Activated naive CD8-positive, alpha-beta T cell treated with anti-CD3 and anti-CD28 coated beads, Interleukin-2, amount 10 ng/mL, durations not matched to agents 7 days and 5 days (primary cell): Measurements from ENCODE around the gene TCEA2. TPM values are rescaled to one million over a fixed set of nuclear protein-coding genes. Genes with fewer than 3 reads are reported as not detected.
A peak's percentile ranks its signal among the peaks of the same experiment; 100 is the strongest.

ENCODE experiments used
- ATAC-seq: fragments of 150-1000 bp; cut with Tn5 transposase; one replicate; pipeline ENCODE4 v1.10.0; 2021; ENCODE audit warnings: low read depth, moderate library complexity
- POLR2A ChIA-PET: fragments of 350-600 bp; sonication (Branson Sonifier 250); formaldehyde crosslinking; loops from one replicate; lab custom pipeline; 2021; ENCODE audit warnings: antibody characterized with exemption; lab: Charles Lee
- DNase-seq: peaks from one replicate; pipeline ENCODE4 v3.0.0; 2021
- H3K27ac Mint-ChIP-seq: one replicate; pipeline ENCODE4 v1.8.0; 2022; ENCODE audit warnings: mild to moderate bottlenecking, mixed read lengths
- H3K27me3 Mint-ChIP-seq: one replicate; pipeline ENCODE4 v1.8.0; 2022; ENCODE audit warnings: mild to moderate bottlenecking, moderate library complexity, mixed read lengths
- H3K36me3 Mint-ChIP-seq: one replicate; pipeline ENCODE4 v1.8.0; 2021; ENCODE audit warnings: mild to moderate bottlenecking, mixed read lengths
- H3K4me1 Mint-ChIP-seq: one replicate; pipeline ENCODE4 v1.8.0; 2021; ENCODE audit warnings: mixed read lengths
- H3K4me3 Mint-ChIP-seq: one replicate; pipeline ENCODE4 v1.8.0; 2022; ENCODE audit warnings: mild to moderate bottlenecking, moderate library complexity, mixed read lengths
- H3K9me3 Mint-ChIP-seq: one replicate; pipeline ENCODE4 v1.8.0; 2021; ENCODE audit warnings: mixed read lengths
- total RNA-seq, 2 experiments: library from RNA; stranded (reverse); gene quantifications; one replicate each; pipeline ENCODE4 v1.2.3, GENCODE V29; 2021

TCEA2 gene
- total RNA-seq, 2 experiments from 2014 or later = 65.3 to 74.9 TPM

DNA sequence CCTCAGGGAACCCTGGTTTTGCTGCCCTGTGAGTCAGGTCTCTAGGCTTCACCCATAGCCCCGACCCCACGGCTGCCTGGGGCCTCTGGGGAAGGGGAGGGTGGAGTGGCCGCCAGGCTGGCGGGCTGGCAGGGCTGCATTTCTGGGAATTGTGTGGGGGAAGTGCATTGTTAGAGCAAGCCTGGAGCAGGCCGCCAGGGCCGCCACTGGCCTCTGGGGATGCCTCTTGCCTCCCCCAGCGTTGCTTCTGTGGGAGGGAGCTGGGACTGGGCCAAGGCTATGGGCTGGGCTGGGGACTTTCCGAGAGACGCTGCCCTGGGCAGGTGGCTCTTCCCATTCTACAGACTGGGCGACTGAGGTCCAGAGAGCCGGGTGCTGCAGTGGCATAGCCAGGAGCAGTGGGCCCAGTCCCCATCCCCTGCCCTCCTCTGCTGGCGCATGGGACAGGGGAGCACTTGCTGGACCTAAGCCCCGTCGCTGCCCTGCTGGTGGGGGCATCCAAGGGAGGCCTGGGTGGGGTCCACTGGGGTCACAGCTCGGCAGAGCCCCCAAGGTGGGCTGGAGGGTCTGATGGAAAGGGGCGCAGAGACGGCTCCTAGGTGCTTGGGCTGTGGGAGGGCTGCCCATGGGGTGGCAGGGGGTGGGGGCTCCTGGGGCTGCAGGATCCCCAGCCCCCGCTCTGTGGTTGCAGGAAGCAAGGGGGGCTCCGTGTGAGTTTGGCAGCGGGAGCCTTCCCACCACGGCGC is 6.9 kb upstream of the TCEA2 start:
- Mint-ChIP-seq H3K36me3 (no peaks in the 10 kb centered on the region), H3K9me3 (no peaks in the 10 kb centered on the region), H3K27me3 (peaks cover 5% of the 10 kb centered on the region), H3K4me1 (peaks cover 12% of the 10 kb centered on the region), H3K4me3 (no peak overlapping the region), H3K27ac (no peak overlapping the region)
- DNase-seq = no peak
- POLR2A ChIA-PET = interaction anchor here (1.2 to 2.8 kb wide), 4 partner anchors 15 to 76 kb away, joined by 3 to 16 read pairs (median 10); partner anchors contain the start of genes PRPF6, RGS19 and SAMD10
- ATAC-seq = no peak

DNA sequence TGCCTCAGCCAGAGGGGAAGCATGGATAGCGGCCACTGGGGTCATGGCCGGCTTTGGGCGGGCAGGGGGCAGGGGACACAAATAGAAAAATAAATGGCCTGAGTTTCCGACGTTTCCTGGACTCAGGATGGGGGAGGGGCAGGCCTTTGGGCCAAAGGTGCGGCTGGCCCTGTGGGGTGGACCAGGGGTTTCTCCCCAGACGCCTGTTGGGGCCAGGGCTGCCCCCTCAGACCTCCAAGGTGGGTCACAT is 6.4 kb upstream of the TCEA2 start:
- POLR2A ChIA-PET = interaction anchor here (2.0 to 2.8 kb wide), 3 partner anchors 16 to 76 kb away, joined by 8 to 16 read pairs (median 12); partner anchors contain the start of genes PRPF6 and SAMD10
- Mint-ChIP-seq H3K4me3 (no peak overlapping the region), H3K27ac (peak overlapping the region; percentile 90), H3K4me1 (peaks cover 12% of the 10 kb centered on the region), H3K27me3 (peaks cover 5% of the 10 kb centered on the region), H3K36me3 (no peaks in the 10 kb centered on the region), H3K9me3 (no peaks in the 10 kb centered on the region)
- ATAC-seq = no peak
- DNase-seq = no peak

DNA sequence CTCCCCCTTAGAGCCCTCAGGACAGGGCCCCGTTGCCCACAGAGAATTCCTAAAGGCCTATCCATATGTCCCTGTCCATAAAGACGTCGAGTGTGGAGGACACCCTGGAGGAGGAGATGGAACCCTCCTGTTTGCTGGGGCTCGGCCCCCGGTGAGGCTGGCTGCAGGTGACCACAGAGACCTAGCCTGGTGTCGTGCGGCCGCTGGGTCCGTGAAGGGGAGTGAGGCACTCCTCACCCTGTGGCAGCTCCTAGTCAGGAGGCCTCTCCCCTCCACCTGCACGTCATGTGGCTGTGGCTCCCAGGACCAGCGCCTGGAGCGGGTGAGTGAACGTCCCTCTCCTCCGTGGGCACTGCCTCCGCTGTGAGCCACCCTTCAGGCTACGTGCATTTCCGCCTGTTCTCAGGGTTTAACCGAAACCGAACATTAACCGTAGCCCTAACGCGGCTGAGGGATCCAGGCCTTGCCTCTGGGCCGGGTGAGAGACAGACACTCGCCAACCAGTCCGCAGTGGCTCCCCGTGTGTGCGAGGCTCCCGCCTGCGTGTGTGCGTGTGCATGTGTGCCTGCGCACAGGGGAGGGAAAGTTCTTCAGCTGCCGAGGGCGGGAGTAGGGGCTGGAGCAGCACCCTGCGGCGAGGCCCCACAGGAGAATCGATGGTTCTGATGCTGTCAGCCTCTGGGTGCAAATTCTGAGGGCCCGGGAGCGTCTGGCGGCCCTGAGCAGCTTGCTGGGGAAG is 5.9 kb upstream of the TCEA2 start:
- Mint-ChIP-seq H3K27ac (peak overlapping the region; percentile 90), H3K9me3 (no peaks in the 10 kb centered on the region)
- POLR2A ChIA-PET = interaction anchor here (0.8 to 2.8 kb wide), 6 partner anchors 15 to 77 kb away, joined by 3 to 16 read pairs (median 6); partner anchors contain the start of genes OPRL1, PRPF6, RGS19 and SAMD10

DNA sequence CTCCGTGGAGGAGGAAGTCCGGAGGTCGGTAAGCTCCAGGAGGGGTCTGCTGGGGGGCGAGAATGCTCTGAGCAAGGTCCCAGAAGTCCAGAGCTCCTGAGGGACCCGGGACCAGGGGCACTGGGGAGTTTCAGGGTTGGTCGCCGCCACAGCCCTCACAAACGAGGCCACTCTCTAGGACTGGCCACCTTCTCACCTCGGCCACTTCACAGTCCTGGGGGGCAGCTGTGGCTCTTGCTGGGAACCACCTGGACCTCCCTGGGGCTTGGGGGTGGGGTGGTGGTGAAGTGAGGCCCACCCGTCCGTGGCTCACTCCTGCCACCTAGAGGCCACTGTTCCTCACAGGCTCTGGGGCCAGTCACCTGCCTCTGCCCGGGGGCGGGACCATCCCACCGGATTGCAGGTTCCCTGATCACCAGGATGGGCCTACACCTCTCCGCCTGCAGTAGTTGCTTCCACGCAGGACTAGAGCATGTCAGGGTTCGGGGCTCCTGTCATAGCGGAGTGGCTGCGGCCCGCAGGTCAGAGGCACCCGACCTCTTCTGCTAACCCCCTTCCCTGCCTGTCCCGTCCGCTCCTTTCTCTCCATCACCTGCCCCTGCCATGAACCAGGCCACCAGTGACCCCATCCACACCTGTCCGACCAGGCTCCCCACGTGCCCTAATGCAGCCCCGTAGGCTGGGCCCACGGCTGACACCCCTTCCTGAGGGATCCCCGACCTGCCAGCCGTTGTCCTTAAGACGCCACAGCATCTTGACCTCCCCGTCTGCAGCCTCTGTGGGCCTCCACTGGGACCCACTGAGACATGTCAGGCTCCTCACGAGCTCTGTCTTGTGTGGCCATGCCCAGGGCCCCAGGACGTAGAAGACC is 5.1 kb upstream of the TCEA2 start:
- H3K27me3 Mint-ChIP-seq = peaks cover 3% of the 10 kb centered on the region
- ATAC-seq = peak; percentile 75
- peak; percentile 89 for DNase-seq
- POLR2A ChIA-PET = interaction anchor here (0.8 to 2.8 kb wide), 6 partner anchors 16 to 77 kb away, joined by 3 to 16 read pairs (median 6); partner anchors contain the start of genes OPRL1, PRPF6, RGS19 and SAMD10
- H3K9me3 Mint-ChIP-seq = no peaks in the 10 kb centered on the region
- peak overlapping the region; percentile 90 for H3K27ac Mint-ChIP-seq
- no peaks in the 10 kb centered on the region for H3K36me3 Mint-ChIP-seq
- H3K4me3 Mint-ChIP-seq = peak overlapping the region; percentile 82
- H3K4me1 Mint-ChIP-seq = peaks cover 15% of the 10 kb centered on the region

More for the DNA sequence above, 5.9 kb upstream of the TCEA2 start:
- peaks cover 3% of the 10 kb centered on the region for H3K27me3 Mint-ChIP-seq
- peak overlapping the region; percentile 82 for H3K4me3 Mint-ChIP-seq
- no peak for DNase-seq
- ATAC-seq = peak; percentile 62
- H3K4me1 Mint-ChIP-seq = peaks cover 13% of the 10 kb centered on the region
- no peaks in the 10 kb centered on the region for H3K36me3 Mint-ChIP-seq

DNA sequence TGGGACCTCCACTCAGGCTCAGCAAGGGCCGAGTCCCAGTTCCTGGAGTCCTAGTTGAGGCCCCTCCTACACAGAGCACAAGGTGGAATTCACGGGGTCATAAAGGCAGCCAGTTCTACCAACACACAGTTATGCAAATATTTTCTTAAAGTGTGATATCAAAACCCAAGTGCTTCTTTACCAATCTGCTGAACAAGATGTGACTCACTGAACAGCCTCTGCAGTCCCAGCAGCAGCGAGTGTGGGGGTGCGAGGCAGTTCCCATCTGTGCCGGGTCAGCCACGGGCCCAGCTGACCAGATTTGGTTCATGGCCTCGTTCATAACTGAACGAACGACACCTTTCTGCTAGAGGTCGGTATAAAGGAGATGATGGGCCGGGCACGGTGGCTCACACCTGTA is 4.5 kb upstream of the TCEA2 start:
- no peaks in the 10 kb centered on the region for H3K9me3 Mint-ChIP-seq
- peak overlapping the region; percentile 82 for H3K4me3 Mint-ChIP-seq
- no peaks in the 10 kb centered on the region for H3K27me3 Mint-ChIP-seq
- no peak overlapping the region for H3K27ac Mint-ChIP-seq
- peaks cover 15% of the 10 kb centered on the region for H3K4me1 Mint-ChIP-seq
- DNase-seq (no peak), ATAC-seq (no peak)
- POLR2A ChIA-PET = interaction anchor here (1.1 to 2.8 kb wide), 4 partner anchors 18 to 78 kb away, joined by 3 to 16 read pairs (median 10); partner anchors contain the start of genes PRPF6 and SAMD10
- H3K36me3 Mint-ChIP-seq = no peaks in the 10 kb centered on the region

DNA sequence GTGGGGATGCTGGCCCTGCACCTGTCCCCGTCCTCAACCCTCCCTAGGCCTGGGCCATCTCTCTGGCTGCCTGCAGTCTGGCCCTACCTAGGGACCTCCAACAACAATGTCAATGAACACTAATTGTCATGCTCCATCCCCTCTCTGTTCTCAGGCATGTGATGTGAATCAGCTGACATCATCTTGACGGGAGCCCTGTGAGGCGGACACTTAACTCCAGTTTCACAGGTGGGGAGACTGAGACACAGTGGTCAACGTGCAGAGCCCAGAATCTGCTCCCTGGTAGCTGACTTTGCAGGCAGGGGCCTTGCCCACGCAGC is 762 bp upstream of the TCEA2 start:
- DNase-seq (no peak), ATAC-seq (no peak)
- Mint-ChIP-seq H3K9me3 (no peaks in the 10 kb centered on the region), H3K4me1 (peaks cover 40% of the 10 kb centered on the region), H3K4me3 (peak overlapping the region; percentile 95), H3K27me3 (no peaks in the 10 kb centered on the region), H3K27ac (peak overlapping the region; percentile 36), H3K36me3 (no peaks in the 10 kb centered on the region)
- POLR2A ChIA-PET = interaction anchor here (0.6 to 3.2 kb wide), 10 partner anchors 9 to 541 kb away, joined by 3 to 16 read pairs (median 4); partner anchors contain the start of genes OPRL1, PRPF6 and RGS19

DNA sequence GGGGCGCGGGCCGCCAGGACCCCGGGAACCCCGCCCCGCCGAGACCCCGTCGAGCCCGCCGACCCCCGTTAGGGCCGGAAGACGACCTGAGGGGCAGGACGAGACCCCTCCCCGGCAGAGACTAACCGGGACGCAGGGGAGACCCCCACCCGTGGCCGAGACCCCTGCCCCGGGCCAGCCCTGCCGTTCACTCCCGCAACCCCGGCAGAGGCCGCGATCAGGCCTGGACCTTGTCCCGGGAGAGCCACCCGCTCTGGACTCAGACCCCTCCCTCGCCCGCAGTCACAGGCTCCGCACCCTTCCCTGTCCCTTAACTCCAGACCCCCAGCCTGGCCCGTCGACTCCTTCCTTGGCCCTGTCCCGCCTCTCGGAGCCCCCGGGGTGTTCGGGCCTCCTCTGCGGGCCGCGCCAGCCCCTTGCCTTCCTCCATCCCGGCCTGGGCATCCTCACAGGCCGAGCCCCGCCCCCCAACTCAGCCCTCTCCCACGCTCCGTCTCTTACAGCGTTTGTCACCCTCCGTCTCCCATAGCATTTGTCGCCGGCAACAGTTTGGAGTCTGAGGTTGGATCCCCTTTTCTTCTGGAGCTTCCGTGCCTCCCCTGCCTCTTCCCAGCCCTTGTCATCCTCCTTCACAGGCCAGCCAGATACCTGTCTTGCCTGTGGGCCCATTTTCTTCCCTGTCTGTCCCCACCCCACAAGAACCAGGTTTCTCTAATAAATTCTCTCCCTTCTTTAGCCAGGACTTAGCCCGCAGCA is 569 bp downstream of the TCEA2 start:
- Mint-ChIP-seq H3K4me1 (peaks cover 44% of the 10 kb centered on the region), H3K27me3 (no peaks in the 10 kb centered on the region), H3K27ac (peak overlapping the region; percentile 89), H3K36me3 (no peaks in the 10 kb centered on the region), H3K4me3 (peak overlapping the region; percentile 95), H3K9me3 (no peaks in the 10 kb centered on the region)
- POLR2A ChIA-PET = interaction anchor here (0.6 to 7.4 kb wide), 11 partner anchors 8 to 542 kb away, joined by 3 to 114 read pairs (median 4); partner anchors contain the start of genes OPRL1, PRPF6 and RGS19
- DNase-seq (no peak), ATAC-seq (no peak)

DNA sequence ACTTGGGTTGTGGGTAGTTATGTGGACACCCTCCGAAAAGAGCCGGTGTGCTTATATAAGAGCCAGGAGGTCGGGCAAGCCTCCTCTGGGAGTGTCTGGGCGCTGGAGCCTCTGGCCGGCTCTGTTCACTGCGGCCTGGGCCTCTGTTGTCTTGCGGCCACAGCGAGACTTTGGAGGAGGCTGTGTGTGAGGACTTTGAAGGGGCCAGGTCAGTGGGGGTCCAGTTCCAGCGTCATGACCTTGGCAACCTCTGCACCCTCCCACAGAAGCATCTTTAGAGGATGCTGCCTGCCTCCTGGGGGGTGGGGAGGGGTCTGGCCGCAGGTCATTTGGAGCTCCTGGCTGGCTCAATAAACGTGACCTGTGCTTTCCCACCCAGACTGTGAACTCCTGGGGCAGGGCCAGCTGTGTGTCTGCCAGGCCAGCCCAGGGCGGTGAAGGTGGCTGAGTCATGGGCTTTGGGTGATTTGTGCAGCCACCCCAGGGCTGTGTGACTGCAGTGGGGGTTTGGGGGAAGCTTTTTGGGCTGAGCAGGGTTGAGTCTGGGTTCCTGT is 1.2 kb downstream of the TCEA2 start:
- Mint-ChIP-seq H3K4me1 (peaks cover 44% of the 10 kb centered on the region), H3K27ac (peak overlapping the region; percentile 89), H3K9me3 (no peaks in the 10 kb centered on the region), H3K36me3 (no peaks in the 10 kb centered on the region), H3K27me3 (no peaks in the 10 kb centered on the region), H3K4me3 (peak overlapping the region; percentile 95)
- POLR2A ChIA-PET = interaction anchor here (0.9 to 7.4 kb wide), 2 partner anchors 13 to 90 kb away, joined by 3 to 114 read pairs; partner anchors contain the start of genes OPRL1 and RGS19
- DNase-seq (no peak), ATAC-seq (no peak)

DNA sequence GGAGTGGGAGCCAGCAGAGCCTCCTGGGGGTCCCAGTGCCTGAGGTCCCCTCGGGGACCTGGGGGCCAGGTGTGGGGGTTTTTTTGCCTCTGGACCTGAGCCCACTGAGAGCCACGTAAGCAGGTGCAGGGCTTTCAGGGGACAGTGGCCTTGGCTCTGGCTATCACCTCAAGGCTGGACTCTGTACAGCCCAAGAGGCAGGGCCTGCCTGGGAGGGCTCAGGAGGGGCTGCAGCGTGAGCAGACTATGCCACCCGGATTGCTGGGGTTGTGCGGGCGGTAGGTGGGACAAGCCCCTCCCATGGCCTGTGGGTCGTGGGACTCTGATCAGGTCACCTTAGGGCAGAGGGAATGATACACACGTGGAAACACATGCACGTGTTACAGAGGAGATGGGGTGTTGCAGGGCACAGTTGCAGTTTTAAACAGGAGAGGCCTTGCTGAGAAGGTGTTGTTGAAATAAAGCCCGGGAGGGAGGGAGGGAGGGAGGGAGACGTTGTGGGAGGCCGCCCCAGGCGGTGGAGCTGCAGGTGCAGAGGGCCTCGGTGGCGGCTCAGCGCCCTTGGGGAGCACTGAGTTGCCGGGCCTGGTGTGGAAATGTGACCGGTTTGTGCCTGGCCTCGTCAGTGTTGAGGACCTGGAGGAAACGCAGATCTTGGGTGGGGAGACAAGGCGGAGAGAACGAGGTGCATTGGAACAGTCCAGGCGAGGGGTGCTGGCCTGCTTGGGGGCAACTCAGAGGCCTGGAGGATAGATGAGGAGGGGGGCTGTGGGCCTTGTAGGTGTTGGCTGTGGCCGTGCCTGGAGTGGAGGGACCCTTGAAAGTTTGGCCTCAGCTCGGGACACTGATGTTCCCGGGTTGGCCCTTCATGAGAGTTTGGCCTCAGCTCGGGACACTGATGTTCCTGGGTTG is 2.3 kb downstream of the TCEA2 start:
- POLR2A ChIA-PET = interaction anchor here (1.5 to 7.4 kb wide), 3 partner anchors 12 to 109 kb away, joined by 5 to 114 read pairs (median 5); partner anchors contain the start of genes OPRL1, PRPF6, RGS19 and SAMD10
- ATAC-seq = no peak
- Mint-ChIP-seq H3K27ac (peak overlapping the region; percentile 92), H3K27me3 (no peaks in the 10 kb centered on the region), H3K4me3 (peak overlapping the region; percentile 95), H3K36me3 (no peaks in the 10 kb centered on the region), H3K4me1 (peaks cover 43% of the 10 kb centered on the region), H3K9me3 (no peaks in the 10 kb centered on the region)
- no peak for DNase-seq

DNA sequence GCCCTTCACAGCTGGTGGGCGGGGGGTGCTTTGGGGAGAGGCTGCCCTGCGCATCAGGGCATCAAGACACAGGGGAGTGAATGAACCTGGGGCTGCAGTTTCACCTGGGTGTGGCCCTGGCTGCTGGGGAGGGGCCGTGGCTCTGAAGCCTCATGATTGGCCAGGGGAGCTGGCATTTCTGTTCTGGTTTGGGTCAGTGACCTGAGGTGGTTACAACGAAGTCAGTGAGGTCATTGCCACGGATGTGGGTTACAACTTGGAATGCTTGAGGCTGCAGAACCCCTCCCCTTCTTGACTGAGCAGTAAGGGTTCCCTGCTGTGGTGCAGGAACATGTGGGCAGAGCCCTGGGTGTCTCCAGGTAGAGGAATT is 3.0 kb downstream of the TCEA2 start:
- no peaks in the 10 kb centered on the region for H3K27me3 Mint-ChIP-seq
- H3K4me3 Mint-ChIP-seq = peak overlapping the region; percentile 60
- peaks cover 43% of the 10 kb centered on the region for H3K4me1 Mint-ChIP-seq
- DNase-seq (peak; percentile 74), ATAC-seq (peak; percentile 67)
- POLR2A ChIA-PET = interaction anchor here (1.5 to 7.4 kb wide), 3 partner anchors 12 to 110 kb away, joined by 5 to 114 read pairs (median 5); partner anchors contain the start of genes OPRL1, PRPF6, RGS19 and SAMD10
- H3K36me3 Mint-ChIP-seq = no peaks in the 10 kb centered on the region
- H3K27ac Mint-ChIP-seq = peak overlapping the region; percentile 92
- H3K9me3 Mint-ChIP-seq = no peaks in the 10 kb centered on the region
